Measurements from ENCODE around the gene TRAF3IP3. TPM values are rescaled to one million over a fixed set of nuclear protein-coding genes. Genes with fewer than 3 reads are reported as not detected.
"Not testable (repeated sequence)": the region's sequence is repeated elsewhere in the genome, so short reads cannot be mapped to it uniquely, and the experiment has no call there.

The TRAF3IP3 gene
- polyA plus RNA-seq, 1 donor from 2014 or later: not detected

DNA sequence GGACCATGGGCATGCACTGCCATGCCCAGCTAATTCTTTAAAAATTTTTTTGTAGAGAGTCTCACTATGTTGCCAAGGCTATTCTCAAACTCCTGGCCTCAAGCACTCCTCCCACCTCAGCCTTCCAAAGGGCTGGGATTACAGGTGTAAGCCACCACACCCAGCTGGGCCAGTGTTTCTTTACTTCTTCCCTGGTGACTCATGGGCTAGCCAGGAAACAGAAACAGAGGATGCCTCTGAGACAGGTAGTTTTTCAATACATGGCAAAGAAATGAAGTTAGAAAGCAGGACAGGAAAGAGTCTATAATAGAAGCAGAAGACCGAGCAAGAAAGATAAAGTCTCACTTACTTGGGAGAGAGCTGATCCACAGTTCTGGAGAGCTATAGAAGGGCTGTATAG is 36.1 kb downstream of the TRAF3IP3 start:
- no peaks in the 10 kb centered on the region for H4K20me1 ChIP-seq (ENCODE audit: insufficient read depth)
- H3K27ac ChIP-seq (ENCODE audit: low read length): no peak overlapping the region
- no peaks in the 10 kb centered on the region for H3K9me2 ChIP-seq (ENCODE audit: insufficient read depth, low read length)
- no peak overlapping the region for H3K9ac ChIP-seq (ENCODE audit: low read length)
- TF ChIP-seq RAD21 (conservative IDR thresholded peaks at IDR 0.05) (no peak), SMC3 (conservative IDR thresholded peaks at IDR 0.05; ENCODE audit: poor library complexity) (no peak), EZH2 (IDR thresholded peaks at IDR 0.05; ENCODE audit: borderline replicate concordance, insufficient read depth, low read length, poor library complexity, severe bottlenecking) (no peak), MXI1 (conservative IDR thresholded peaks at IDR 0.05; ENCODE audit: poor library complexity, severe bottlenecking) (no peak), REST (IDR thresholded peaks at IDR 0.05; ENCODE audit: borderline replicate concordance) (no peak), POLR2AphosphoS5 (IDR thresholded peaks at IDR 0.05) (no peak), EP300 (conservative IDR thresholded peaks at IDR 0.05; ENCODE audit: poor library complexity, severe bottlenecking) (no peak), TAF1 (IDR thresholded peaks at IDR 0.05; ENCODE audit: low read depth) (no peak)
- TF ChIP-seq, protein P1, sequence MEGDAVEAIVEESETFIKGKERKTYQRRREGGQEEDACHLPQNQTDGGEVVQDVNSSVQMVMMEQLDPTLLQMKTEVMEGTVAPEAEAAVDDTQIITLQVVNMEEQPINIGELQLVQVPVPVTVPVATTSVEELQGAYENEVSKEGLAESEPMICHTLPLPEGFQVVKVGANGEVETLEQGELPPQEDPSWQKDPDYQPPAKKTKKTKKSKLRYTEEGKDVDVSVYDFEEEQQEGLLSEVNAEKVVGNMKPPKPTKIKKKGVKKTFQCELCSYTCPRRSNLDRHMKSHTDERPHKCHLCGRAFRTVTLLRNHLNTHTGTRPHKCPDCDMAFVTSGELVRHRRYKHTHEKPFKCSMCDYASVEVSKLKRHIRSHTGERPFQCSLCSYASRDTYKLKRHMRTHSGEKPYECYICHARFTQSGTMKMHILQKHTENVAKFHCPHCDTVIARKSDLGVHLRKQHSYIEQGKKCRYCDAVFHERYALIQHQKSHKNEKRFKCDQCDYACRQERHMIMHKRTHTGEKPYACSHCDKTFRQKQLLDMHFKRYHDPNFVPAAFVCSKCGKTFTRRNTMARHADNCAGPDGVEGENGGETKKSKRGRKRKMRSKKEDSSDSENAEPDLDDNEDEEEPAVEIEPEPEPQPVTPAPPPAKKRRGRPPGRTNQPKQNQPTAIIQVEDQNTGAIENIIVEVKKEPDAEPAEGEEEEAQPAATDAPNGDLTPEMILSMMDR (IDR thresholded peaks at IDR 0.05; ENCODE audit: poor library complexity, severe bottlenecking): no peak
- H3K4me2 ChIP-seq (ENCODE audit: low read length): no peak overlapping the region
- no peaks in the 10 kb centered on the region for H3K79me2 ChIP-seq (replicated peaks; ENCODE audit: insufficient read depth, low read length)
- H3K4me3 ChIP-seq (ENCODE audit: low read length): no peak overlapping the region
- peaks cover 15% of the 10 kb centered on the region for H3K27me3 ChIP-seq (ENCODE audit: insufficient read depth, low read depth, low read length)
- no peak overlapping the region for H2AFZ ChIP-seq (ENCODE audit: low read depth, low read length)
- no peaks in the 10 kb centered on the region for H3K36me3 ChIP-seq (ENCODE audit: insufficient read depth, low read length)
- H3F3A ChIP-seq (ENCODE audit: insufficient read depth, low read length, poor library complexity, severe bottlenecking): no peaks in the 10 kb centered on the region
- no peaks in the 10 kb centered on the region for H3K9me3 ChIP-seq (ENCODE audit: low read length)

DNA sequence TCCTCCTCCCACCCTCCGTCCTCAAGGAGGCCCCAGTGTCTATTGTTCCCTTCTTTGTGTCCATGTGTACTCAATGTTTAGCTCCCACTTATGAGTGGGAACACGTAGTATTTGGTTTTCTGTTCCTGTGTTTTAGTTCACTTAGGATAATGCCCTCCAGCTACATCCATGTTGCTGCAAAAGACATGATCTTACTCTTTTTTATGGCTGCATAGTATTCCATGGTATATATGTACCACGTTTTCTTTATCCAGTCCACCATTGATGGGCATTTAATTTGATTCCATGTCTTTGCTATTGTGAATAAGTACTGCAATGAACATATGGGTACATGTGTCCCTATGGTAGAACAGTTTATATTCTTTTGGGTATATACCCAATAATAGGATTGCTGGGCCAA is 37.9 kb downstream of the TRAF3IP3 start:
- not testable (repeated sequence) for H3K36me3 ChIP-seq (ENCODE audit: insufficient read depth, low read length); H3K9me3 ChIP-seq (ENCODE audit: low read length); H4K20me1 ChIP-seq (ENCODE audit: insufficient read depth); H3F3A ChIP-seq (ENCODE audit: insufficient read depth, low read length, poor library complexity, severe bottlenecking); H3K9me2 ChIP-seq (ENCODE audit: insufficient read depth, low read length); H2AFZ ChIP-seq (ENCODE audit: low read depth, low read length); H3K9ac ChIP-seq (ENCODE audit: low read length); H3K4me3 ChIP-seq (ENCODE audit: low read length); H3K27ac ChIP-seq (ENCODE audit: low read length); H3K4me2 ChIP-seq (ENCODE audit: low read length); H3K79me2 ChIP-seq (replicated peaks; ENCODE audit: insufficient read depth, low read length)
- peaks cover 15% of the 10 kb centered on the region for H3K27me3 ChIP-seq (ENCODE audit: insufficient read depth, low read depth, low read length)

Measured in neural cell (in vitro differentiated cells).